HL-60 (cell line): ENCODE data around the gene NAV2.

Source experiments
- DNase-seq, 2 experiments: peaks; one replicate each; pipeline ENCODE4 v3.0.0-alpha.2; 2010 to 2020; ENCODE audit warnings: low read depth in 1 of 2, low spot score in 1 of 2
- H3K27ac ChIP-seq: fragments of 250-450 bp; sonication (Bioruptor Pico); replicated peaks from 2 replicates; pipeline ENCODE4 v1.5.1; 2020; ENCODE audit warnings: mild to moderate bottlenecking, moderate library complexity
- H3K27me3 ChIP-seq: fragments of 250-450 bp; sonication (Bioruptor Pico); 2 replicates; pipeline ENCODE4 v1.5.1; 2021; ENCODE audit warnings: mild to moderate bottlenecking, moderate library complexity; ENCODE audit not compliant: insufficient read depth, poor library complexity, severe bottlenecking
- H3K4me3 ChIP-seq: replicated peaks from 2 replicates; pipeline ENCODE4 v1.5.1; 2011; ENCODE audit warnings: mild to moderate bottlenecking, control low read depth, low read length; ENCODE audit not compliant: insufficient read depth
- GABPA ChIP-seq: IDR thresholded peaks from 2 replicates; pipeline ENCODE4 v1.6.1; 2012; ENCODE audit warnings: low read depth
- POLR2AphosphoS5 ChIP-seq: IDR thresholded peaks from 2 replicates; pipeline ENCODE4 v1.6.1; 2012; ENCODE audit warnings: low read depth
- REST ChIP-seq: IDR thresholded peaks from 2 replicates; pipeline ENCODE4 v1.6.1; 2012; ENCODE audit warnings: low read depth; ENCODE audit not compliant: insufficient replicate concordance
- SPI1 ChIP-seq: IDR thresholded peaks from 2 replicates; pipeline ENCODE4 v1.6.1; 2012; ENCODE audit warnings: low read depth, mild to moderate bottlenecking, borderline replicate concordance
- TF ChIP-seq, protein P1 (sequence below): IDR thresholded peaks from one replicate; pipeline ENCODE4 v1.5.1; 2011; ENCODE audit warnings: low read length, control low read depth, inconsistent platforms; ENCODE audit not compliant: insufficient read depth

NAV2 gene

DNA sequence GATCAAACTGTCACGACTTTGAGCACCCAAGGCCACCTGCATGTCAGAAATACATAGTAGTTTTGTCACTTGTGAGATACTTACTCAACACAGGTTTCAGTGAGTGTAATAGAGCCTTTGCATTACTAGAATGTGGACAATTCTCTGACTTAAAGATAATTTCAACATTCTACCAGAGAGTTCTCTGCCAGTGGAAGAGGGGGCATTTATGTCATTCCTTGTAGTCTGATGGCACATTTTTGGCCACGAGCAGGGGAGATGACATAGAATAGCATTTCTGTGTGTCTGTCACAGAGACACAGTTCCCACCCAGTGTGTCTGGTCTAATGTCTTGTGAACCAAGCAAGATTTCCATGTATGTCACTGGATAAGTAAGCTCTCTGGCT lies 335.1 kb downstream of the NAV2 start:
- TF ChIP-seq POLR2AphosphoS5 (no peak), REST (no peak), GABPA (no peak), SPI1 (no peak)
- TF ChIP-seq, protein P1, sequence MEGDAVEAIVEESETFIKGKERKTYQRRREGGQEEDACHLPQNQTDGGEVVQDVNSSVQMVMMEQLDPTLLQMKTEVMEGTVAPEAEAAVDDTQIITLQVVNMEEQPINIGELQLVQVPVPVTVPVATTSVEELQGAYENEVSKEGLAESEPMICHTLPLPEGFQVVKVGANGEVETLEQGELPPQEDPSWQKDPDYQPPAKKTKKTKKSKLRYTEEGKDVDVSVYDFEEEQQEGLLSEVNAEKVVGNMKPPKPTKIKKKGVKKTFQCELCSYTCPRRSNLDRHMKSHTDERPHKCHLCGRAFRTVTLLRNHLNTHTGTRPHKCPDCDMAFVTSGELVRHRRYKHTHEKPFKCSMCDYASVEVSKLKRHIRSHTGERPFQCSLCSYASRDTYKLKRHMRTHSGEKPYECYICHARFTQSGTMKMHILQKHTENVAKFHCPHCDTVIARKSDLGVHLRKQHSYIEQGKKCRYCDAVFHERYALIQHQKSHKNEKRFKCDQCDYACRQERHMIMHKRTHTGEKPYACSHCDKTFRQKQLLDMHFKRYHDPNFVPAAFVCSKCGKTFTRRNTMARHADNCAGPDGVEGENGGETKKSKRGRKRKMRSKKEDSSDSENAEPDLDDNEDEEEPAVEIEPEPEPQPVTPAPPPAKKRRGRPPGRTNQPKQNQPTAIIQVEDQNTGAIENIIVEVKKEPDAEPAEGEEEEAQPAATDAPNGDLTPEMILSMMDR, result no peak

DNA sequence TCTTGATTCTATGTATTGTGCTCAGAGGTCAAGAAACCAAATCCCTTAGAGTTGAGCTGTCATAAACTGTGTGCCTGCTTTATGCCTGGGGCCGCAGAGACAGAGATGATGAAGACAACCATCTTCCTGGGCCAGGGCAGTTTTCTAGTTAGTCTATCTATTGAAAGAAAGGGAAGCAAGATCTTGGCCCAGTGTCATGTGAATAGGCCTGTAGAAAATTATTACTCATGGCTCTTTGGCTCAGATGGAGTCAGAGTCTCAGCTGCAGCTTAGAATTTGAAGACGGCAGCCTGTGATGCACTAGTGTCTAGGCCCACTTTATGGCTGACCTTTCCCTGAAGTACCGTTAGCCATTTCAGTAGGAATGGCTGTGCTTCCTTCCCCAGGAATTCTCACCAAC lies 335.6 kb downstream of the NAV2 start:
- Histone ChIP-seq H3K27me3 (no peaks in the 10 kb centered on the region), H3K27ac (no peak overlapping the region), H3K4me3 (no peak overlapping the region)
- no peak for TF ChIP-seq GABPA
- no peak for TF ChIP-seq REST
- TF ChIP-seq SPI1, result no peak
- TF ChIP-seq, protein P1, result no peak
- no peak for TF ChIP-seq POLR2AphosphoS5
- no peak for DNase-seq

More for the DNA sequence above, 335.1 kb downstream of the NAV2 start:
- Histone ChIP-seq H3K4me3 (no peak overlapping the region), H3K27ac (no peak overlapping the region), H3K27me3 (no peaks in the 10 kb centered on the region)
- no peak for DNase-seq

- TF ChIP-seq SPI1 (no peak), GABPA (no peak), POLR2AphosphoS5 (no peak), REST (no peak)
- TF ChIP-seq, protein P1, result no peak
- H3K27ac ChIP-seq, result no peak overlapping the region
- H3K27me3 ChIP-seq, result no peaks in the 10 kb centered on the region
- DNase-seq, result no peak
- H3K4me3 ChIP-seq, result no peak overlapping the region
Measured at GRCh38 chr11:20048707-20049106, 336.1 kb downstream of the NAV2 start.
